AG10803 (cell line): Measurements from ENCODE around the gene PCLO.
"Not testable (repeated sequence)": the region's sequence is repeated elsewhere in the genome, so short reads cannot be mapped to it uniquely, and the experiment has no call there.

Source experiments
- DNase-seq: peaks from one replicate; pipeline ENCODE4 v3.0.0; 2010; ENCODE audit warnings: low read depth
- H3K4me3 ChIP-seq: 2 replicates; pipeline ENCODE4 v1.5.1; 2011; ENCODE audit warnings: mild to moderate bottlenecking, low read length, control low read depth
- TF ChIP-seq, protein P1 (sequence below): conservative IDR thresholded peaks from 2 replicates; pipeline ENCODE4 v1.5.1; 2011; ENCODE audit warnings: mild to moderate bottlenecking, low read length, control low read depth, inconsistent platforms

The PCLO gene

DNA sequence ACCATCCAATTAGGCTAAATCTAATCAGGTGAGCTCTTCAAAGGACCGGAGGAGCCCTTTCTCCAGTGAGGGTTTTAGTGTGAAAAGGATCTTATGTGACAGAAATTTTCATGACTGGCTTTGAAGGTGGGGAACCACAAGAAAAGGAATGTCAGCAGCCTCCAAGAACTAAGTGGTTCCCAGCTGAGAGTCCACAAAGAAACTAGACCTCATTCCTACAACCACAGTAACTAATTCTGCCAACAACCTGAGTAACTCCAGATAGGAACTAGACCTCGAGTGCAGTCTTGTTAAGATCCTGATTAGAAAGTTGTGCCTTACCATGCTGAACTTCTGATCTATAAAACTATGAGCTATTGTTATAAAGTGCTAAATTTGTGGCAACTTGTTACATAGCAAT, 51.3 kb downstream of the PCLO start:
- no peak for DNase-seq
- TF ChIP-seq, protein P1, sequence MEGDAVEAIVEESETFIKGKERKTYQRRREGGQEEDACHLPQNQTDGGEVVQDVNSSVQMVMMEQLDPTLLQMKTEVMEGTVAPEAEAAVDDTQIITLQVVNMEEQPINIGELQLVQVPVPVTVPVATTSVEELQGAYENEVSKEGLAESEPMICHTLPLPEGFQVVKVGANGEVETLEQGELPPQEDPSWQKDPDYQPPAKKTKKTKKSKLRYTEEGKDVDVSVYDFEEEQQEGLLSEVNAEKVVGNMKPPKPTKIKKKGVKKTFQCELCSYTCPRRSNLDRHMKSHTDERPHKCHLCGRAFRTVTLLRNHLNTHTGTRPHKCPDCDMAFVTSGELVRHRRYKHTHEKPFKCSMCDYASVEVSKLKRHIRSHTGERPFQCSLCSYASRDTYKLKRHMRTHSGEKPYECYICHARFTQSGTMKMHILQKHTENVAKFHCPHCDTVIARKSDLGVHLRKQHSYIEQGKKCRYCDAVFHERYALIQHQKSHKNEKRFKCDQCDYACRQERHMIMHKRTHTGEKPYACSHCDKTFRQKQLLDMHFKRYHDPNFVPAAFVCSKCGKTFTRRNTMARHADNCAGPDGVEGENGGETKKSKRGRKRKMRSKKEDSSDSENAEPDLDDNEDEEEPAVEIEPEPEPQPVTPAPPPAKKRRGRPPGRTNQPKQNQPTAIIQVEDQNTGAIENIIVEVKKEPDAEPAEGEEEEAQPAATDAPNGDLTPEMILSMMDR, result no peak
- H3K4me3 ChIP-seq, result no peak overlapping the region

DNA sequence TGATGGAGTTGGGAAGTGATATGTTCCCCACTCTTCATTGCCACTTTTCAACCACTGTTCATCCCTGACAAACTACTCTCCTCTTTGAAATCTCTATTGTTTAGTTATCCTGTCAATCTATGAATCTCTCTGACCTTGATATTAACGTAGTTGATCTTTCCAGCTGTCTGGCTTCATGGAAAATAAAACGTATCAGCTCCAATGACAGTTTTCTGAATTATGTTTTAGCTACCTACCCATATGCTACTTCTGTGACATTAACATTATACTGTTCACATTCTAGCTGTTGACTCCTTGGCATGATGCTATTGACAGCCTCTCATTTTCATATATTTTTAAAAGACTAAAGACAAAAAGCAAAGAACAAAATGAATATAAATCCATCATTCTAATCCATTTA, 53.3 kb downstream of the PCLO start:
- H3K4me3 ChIP-seq, result no peak overlapping the region
- no peak for DNase-seq
- TF ChIP-seq, protein P1, result no peak

DNA sequence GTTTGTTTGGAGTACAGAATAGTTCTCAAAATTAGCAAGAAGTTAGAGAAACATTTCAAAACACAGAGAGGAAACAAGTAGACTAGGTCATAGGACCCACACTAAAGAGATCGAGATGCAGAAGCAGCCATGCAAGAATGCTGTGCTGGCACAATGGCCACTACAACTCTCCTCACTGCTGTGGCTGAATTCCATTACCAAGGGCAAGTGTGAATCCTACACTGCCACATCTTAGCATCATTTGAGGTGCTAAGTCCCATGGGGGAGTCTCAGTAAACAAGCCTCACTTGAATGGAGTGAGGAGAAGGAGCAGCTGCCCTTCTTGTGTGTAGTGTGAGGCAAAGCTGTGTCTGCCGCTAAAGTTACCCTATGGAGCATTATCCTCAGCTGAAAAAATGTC, 56.7 kb downstream of the PCLO start:
- TF ChIP-seq, protein P1, result no peak
- DNase-seq, result no peak
- H3K4me3 ChIP-seq, result no peak overlapping the region

- DNase-seq, result no peak
- TF ChIP-seq, protein P1, result no peak
- H3K4me3 ChIP-seq, result no peak overlapping the region
Measured at GRCh38 chr7:83105063-83105462, 57.6 kb downstream of the PCLO start.

GRCh38 chr7:83101530-83101929, 61.2 kb downstream of the PCLO start:
- TF ChIP-seq, protein P1, result no peak
- H3K4me3 ChIP-seq, result no peak overlapping the region
- no peak for DNase-seq

DNA sequence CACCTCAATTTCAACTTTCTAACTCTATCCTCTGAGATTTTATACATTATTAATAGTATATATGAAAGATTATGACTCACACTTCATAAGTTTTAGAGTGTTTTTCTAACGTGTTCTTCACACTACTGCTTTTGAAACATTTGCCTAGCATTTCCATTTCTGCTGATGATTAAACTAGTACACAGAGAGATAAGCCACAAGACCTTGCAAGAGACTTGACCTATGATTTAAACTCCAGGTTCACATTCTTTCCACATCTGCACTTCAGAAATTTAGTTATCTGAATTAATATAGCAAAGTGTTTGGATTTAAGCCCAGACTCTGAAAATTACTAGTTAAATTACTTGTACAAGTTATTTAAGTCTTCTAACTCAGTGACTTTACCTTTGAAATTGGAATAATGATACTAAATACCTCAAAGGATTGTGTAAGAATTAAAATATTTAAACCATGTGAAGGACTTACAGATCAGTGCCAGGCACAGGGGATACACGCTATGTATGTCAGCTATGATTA, 66.6 kb downstream of the PCLO start:
- DNase-seq, result no peak
- TF ChIP-seq, protein P1, result no peak
- H3K4me3 ChIP-seq, result no peak overlapping the region

- no peak for DNase-seq
- TF ChIP-seq, protein P1, result no peak
- no peak overlapping the region for H3K4me3 ChIP-seq
Measured at GRCh38 chr7:83085299-83085698, 77.4 kb downstream of the PCLO start.

DNA sequence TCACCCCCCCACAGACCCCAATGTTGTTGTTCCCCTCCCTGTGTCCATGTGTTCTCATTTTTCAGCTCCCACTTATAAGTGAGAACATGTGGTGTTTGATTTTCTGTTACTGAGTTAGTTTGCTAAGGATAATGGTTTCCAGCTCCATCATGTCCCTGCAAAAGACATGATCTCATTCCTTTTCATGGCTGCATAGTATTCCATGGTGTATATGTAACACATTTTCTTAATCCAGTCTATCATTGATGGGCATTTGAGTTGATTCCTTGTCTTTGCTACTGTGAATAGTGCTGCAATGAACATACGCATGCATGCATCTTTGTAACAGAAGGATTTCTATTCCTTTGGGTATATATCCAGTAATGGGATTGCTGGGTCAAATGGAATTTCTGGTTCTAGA, 82.8 kb downstream of the PCLO start:
- DNase-seq, H3K4me3 ChIP-seq: not testable (repeated sequence)
